Fibroblast of lung (primary cell): ENCODE data around the gene PSTPIP2. TPM values are rescaled to one million over a fixed set of nuclear protein-coding genes. Genes with fewer than 3 reads are reported as not detected.

ENCODE experiments used
- DNase-seq, 2 donors: peaks; one replicate each; pipeline versions ENCODE4 v3.0.0 to v3.0.0-alpha.2; 2010; ENCODE audit warnings: low read depth in 2 of 2
- H2AFZ ChIP-seq: 2 replicates; pipeline ENCODE4 v1.5.1; 2012; ENCODE audit warnings: low read length, control low read depth, inconsistent platforms
- H3K27ac ChIP-seq: 2 replicates; pipeline ENCODE4 v1.5.1; 2011; ENCODE audit warnings: low read length, control low read depth; ENCODE audit not compliant: insufficient read depth
- H3K27me3 ChIP-seq: 2 replicates; pipeline ENCODE4 v1.5.1; 2011; ENCODE audit warnings: mild to moderate bottlenecking, low read length; ENCODE audit not compliant: control insufficient read depth, insufficient read depth
- H3K36me3 ChIP-seq: 2 replicates; pipeline ENCODE4 v1.5.1; 2011; ENCODE audit warnings: low read length; ENCODE audit not compliant: control insufficient read depth, insufficient read depth
- H3K4me1 ChIP-seq: 2 replicates; pipeline ENCODE4 v1.5.1; 2011; ENCODE audit warnings: low read length; ENCODE audit not compliant: control insufficient read depth, insufficient read depth; ENCODE audit errors: extremely low read depth
- H3K4me2 ChIP-seq: 2 replicates; pipeline ENCODE4 v1.5.1; 2011; ENCODE audit warnings: low read length, control low read depth; ENCODE audit not compliant: insufficient read depth; ENCODE audit errors: extremely low read depth
- H3K4me3 ChIP-seq, 4 experiments: fragments of 200-600 bp in 1 of 4; sonication (generic) in 1 of 4; replicated peaks in 1 of 4; 2 replicates each; pipeline ENCODE4 v1.5.1; 2011 to 2016; ENCODE audit warnings: low read length in 4 of 4, low read depth in 3 of 4, mild to moderate bottlenecking in 3 of 4, control low read depth in 2 of 4, inconsistent platforms in 1 of 4, mixed read lengths in 1 of 4; ENCODE audit not compliant: insufficient read depth in 1 of 4; ENCODE audit errors: control extremely low read depth in 1 of 4
- H3K79me2 ChIP-seq: 2 replicates; pipeline ENCODE4 v1.5.1; 2012; ENCODE audit warnings: mild to moderate bottlenecking, low read length, inconsistent platforms; ENCODE audit not compliant: control insufficient read depth, insufficient read depth
- H3K9ac ChIP-seq: 2 replicates; pipeline ENCODE4 v1.5.1; 2011; ENCODE audit warnings: mild to moderate bottlenecking, low read length, control low read depth; ENCODE audit not compliant: insufficient read depth
- H3K9me3 ChIP-seq: 2 replicates; pipeline ENCODE4 v1.5.1; 2012; ENCODE audit warnings: low read depth, low read length; ENCODE audit not compliant: control insufficient read depth, insufficient read depth
- H4K20me1 ChIP-seq: 2 replicates; pipeline ENCODE4 v1.5.1; 2011; ENCODE audit warnings: low read length; ENCODE audit not compliant: control insufficient read depth, insufficient read depth; ENCODE audit errors: extremely low read depth
- EZH2 ChIP-seq: IDR thresholded peaks from 2 replicates; pipeline ENCODE4 v1.5.1; 2012; ENCODE audit warnings: low read length, control low read depth, mild to moderate bottlenecking; ENCODE audit errors: missing control alignments
- polyA plus RNA-seq, 2 donors: library from polyadenylated mRNA; depleted of rRNA in 1 of 2; stranded (reverse) in 1 of 2; unstranded in 1 of 2; fragments of >200 nt; gene quantifications; 2 replicates each; pipeline ENCODE4 v1.2.1, GENCODE V29; 2011 to 2012; ENCODE audit warnings: missing spikeins in 1 of 2
- total RNA-seq: library from RNA; depleted of rRNA; stranded (reverse); fragments of >200 nt; gene quantifications from 2 replicates; pipeline ENCODE4 v1.2.1, GENCODE V29; 2014
- TF ChIP-seq, protein P1 (sequence below), 2 donors: IDR thresholded peaks in 1 of 2; conservative IDR thresholded peaks in 1 of 2; 1 replicate in 1 of 2; 2 replicates in 1 of 2; pipeline ENCODE4 v1.5.1; 2011 to 2012; ENCODE audit warnings: low read length in 2 of 2, control low read depth in 1 of 2, inconsistent platforms in 1 of 2, low read depth in 1 of 2, mild to moderate bottlenecking in 1 of 2

The PSTPIP2 gene
- total and polyA plus RNA-seq, 2 donors (not counting 1 experiment from before 2014, with no cell fraction given), result 13.4 to 18.4 TPM

DNA sequence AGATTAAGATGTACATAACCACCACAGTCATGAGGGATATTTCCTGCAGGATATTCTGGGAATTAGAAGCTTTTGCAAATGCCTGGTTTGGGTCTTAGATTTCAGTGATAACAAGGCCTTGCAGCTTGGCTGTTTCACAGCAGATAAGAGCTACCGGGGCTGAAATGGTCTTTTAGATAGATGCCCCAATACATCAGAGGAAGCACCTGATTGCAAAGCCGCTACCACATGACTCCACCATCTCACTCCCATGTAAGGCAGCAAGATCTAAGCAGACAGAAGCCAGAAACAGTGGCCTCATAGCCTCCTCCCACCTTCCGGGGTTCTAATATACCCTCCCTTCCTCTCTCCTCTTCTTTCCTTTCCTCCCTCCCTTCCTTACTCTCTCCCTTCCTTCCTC, 73.8 kb downstream of the PSTPIP2 start:
- H3K27ac ChIP-seq, result no peak overlapping the region
- no peak overlapping the region for H3K4me3 ChIP-seq
- H3K9me3 ChIP-seq, result no peaks in the 10 kb centered on the region
- no peaks in the 10 kb centered on the region for H4K20me1 ChIP-seq
- H2AFZ ChIP-seq, result no peak overlapping the region
- H3K4me1 ChIP-seq, result no peaks in the 10 kb centered on the region
- H3K36me3 ChIP-seq, result peaks cover 2% of the 10 kb centered on the region
- H3K79me2 ChIP-seq, result no peaks in the 10 kb centered on the region
- no peaks in the 10 kb centered on the region for H3K27me3 ChIP-seq
- no peak overlapping the region for H3K9ac ChIP-seq
- no peak overlapping the region for H3K4me2 ChIP-seq
- no peak for DNase-seq
- TF ChIP-seq, protein P1, sequence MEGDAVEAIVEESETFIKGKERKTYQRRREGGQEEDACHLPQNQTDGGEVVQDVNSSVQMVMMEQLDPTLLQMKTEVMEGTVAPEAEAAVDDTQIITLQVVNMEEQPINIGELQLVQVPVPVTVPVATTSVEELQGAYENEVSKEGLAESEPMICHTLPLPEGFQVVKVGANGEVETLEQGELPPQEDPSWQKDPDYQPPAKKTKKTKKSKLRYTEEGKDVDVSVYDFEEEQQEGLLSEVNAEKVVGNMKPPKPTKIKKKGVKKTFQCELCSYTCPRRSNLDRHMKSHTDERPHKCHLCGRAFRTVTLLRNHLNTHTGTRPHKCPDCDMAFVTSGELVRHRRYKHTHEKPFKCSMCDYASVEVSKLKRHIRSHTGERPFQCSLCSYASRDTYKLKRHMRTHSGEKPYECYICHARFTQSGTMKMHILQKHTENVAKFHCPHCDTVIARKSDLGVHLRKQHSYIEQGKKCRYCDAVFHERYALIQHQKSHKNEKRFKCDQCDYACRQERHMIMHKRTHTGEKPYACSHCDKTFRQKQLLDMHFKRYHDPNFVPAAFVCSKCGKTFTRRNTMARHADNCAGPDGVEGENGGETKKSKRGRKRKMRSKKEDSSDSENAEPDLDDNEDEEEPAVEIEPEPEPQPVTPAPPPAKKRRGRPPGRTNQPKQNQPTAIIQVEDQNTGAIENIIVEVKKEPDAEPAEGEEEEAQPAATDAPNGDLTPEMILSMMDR (conservative IDR thresholded peaks at IDR 0.05 in 1 of 2, IDR thresholded peaks at IDR 0.05 in 1 of 2; ENCODE audit: low read depth in 1 of 2, low read length in 2 of 2), result no peak
- no peak for TF ChIP-seq EZH2

DNA sequence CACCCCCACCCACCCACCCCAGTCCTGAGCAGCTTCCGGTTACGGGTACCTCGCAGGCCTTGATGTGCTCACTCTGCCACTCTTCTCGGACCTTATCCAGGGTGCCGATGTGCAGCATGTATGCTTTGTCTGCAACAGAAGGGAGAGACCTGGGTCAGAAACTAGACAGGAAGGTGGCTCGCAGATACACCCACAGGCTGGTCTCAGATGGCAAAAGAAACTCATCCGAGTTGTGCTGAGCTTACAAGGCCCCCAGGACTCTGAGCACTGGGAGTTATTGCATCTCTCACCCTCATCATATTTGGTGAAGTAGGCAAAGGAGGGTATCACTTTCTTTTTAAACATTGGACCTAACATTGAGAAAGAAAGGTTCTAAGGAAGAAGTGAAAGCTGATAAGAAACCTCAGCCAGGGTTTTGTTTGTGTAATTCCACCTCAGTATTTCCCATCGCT, 74.3 kb downstream of the PSTPIP2 start:
- Histone ChIP-seq H3K79me2 (no peaks in the 10 kb centered on the region), H3K27ac (no peak overlapping the region), H3K4me3 (no peak overlapping the region), H4K20me1 (no peaks in the 10 kb centered on the region), H3K36me3 (no peaks in the 10 kb centered on the region), H2AFZ (no peak overlapping the region), H3K9ac (no peak overlapping the region), H3K4me2 (no peak overlapping the region), H3K9me3 (no peaks in the 10 kb centered on the region), H3K27me3 (no peaks in the 10 kb centered on the region), H3K4me1 (no peaks in the 10 kb centered on the region)
- TF ChIP-seq, protein P1 (conservative IDR thresholded peaks at IDR 0.05 in 1 of 2, IDR thresholded peaks at IDR 0.05 in 1 of 2; ENCODE audit: low read depth in 1 of 2, low read length in 2 of 2), result no peak
- no peak for TF ChIP-seq EZH2
- DNase-seq, result no peak

DNA sequence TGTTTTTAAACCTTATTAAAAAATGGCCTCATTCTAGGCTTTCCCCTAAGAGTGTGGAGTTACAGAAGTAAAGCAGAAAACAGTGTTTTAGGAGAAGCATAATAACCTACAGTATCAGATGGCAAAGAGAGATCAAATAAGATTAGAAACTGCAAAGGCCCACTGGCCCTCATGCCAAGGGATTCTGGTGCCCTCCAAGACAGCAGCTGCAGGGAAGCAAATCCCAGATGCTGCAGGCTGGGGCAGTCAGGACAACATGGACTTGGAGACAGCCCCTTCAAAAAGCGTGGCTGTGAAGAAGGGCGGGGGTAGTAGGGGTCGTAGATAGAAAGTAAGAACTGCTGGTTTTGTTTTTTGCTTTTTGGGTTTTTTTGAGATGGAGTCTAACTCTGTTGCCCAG, 76.6 kb downstream of the PSTPIP2 start:
- no peak for TF ChIP-seq EZH2
- H3K79me2 ChIP-seq, result no peaks in the 10 kb centered on the region
- DNase-seq, result no peak
- no peaks in the 10 kb centered on the region for H4K20me1 ChIP-seq
- H3K4me2 ChIP-seq, result no peak overlapping the region
- H3K4me3 ChIP-seq, result no peak overlapping the region
- H2AFZ ChIP-seq, result no peak overlapping the region
- no peak overlapping the region for H3K27ac ChIP-seq
- no peaks in the 10 kb centered on the region for H3K4me1 ChIP-seq
- no peaks in the 10 kb centered on the region for H3K27me3 ChIP-seq
- no peaks in the 10 kb centered on the region for H3K36me3 ChIP-seq
- H3K9me3 ChIP-seq, result no peaks in the 10 kb centered on the region
- H3K9ac ChIP-seq, result no peak overlapping the region
